ENCODE data around the gene PLEKHM2. TPM values are rescaled to one million over a fixed set of nuclear protein-coding genes. Genes with fewer than 3 reads are reported as not detected.

PLEKHM2 gene
- total RNA-seq, 2 experiments from 2014 or later, result 27.5 to 45.7 TPM

- H2AFZ ChIP-seq (ENCODE audit: low read length), result no peak overlapping the region
- no peak overlapping the region for H3K27ac ChIP-seq (ENCODE audit: low read depth, low read length, poor library complexity, severe bottlenecking)
- no peaks in the 10 kb centered on the region for H3K9me3 ChIP-seq (ENCODE audit: low read length)
- no peak for DNase-seq (ENCODE audit: low spot score)
- H3K4me2 ChIP-seq (ENCODE audit: low read length), result no peak overlapping the region
- H3K9me2 ChIP-seq (ENCODE audit: insufficient read depth, low read length), result no peaks in the 10 kb centered on the region
- H4K20me1 ChIP-seq (ENCODE audit: insufficient read depth, low read length), result no peaks in the 10 kb centered on the region
- TF ChIP-seq EZH2phosphoT487 (IDR thresholded peaks at IDR 0.05; ENCODE audit: borderline replicate concordance, low read depth, low read length) (no peak), CTCF (conservative IDR thresholded peaks at IDR 0.05; ENCODE audit: low read length) (no peak)
- H3K79me2 ChIP-seq (ENCODE audit: insufficient read depth, low read depth, low read length), result no peaks in the 10 kb centered on the region
- ChIA-PET POLR2A (no interaction called here), CTCF (ENCODE audit: unreplicated experiment) (no interaction called here)
- no TSS peak for BruUV-seq (replicated peaks)
- H3K36me3 ChIP-seq (ENCODE audit: insufficient read depth, low read length), result no peaks in the 10 kb centered on the region
- intact Hi-C loops (cut with micrococcal nuclease; ENCODE audit: unreplicated experiment), result no loop called here
- no peaks in the 10 kb centered on the region for H3K4me1 ChIP-seq (ENCODE audit: insufficient read depth, low read length, poor library complexity, severe bottlenecking)
- H3K4me3 ChIP-seq (ENCODE audit: low read depth, low read length, poor library complexity, severe bottlenecking), result no peak overlapping the region
Measured at GRCh38 chr1:15757575-15758342, 73.6 kb downstream of the PLEKHM2 start.

GRCh38 chr1:15758343-15758931, 74.3 kb downstream of the PLEKHM2 start, which contains the start of gene FBLIM1:
FBLIM1 (plus strand) TSS chr1:15758795; CDS start chr1:15764984, 6,189 bp downstream.
- ChIA-PET POLR2A (no interaction called here), CTCF (ENCODE audit: unreplicated experiment) (no interaction called here)
- no peaks in the 10 kb centered on the region for H3K4me1 ChIP-seq (ENCODE audit: insufficient read depth, low read length, poor library complexity, severe bottlenecking)
- H3K36me3 ChIP-seq (ENCODE audit: insufficient read depth, low read length), result no peaks in the 10 kb centered on the region
- no peak within 1 kb of the TSS for H3K27ac ChIP-seq (ENCODE audit: low read depth, low read length, poor library complexity, severe bottlenecking)
- no peak within 1 kb of the TSS for H2AFZ ChIP-seq (ENCODE audit: low read length)
- no TSS peak for BruUV-seq (replicated peaks)
- H3K9me3 ChIP-seq (ENCODE audit: low read length), result no peaks in the 10 kb centered on the region
- TF ChIP-seq EZH2phosphoT487 (IDR thresholded peaks at IDR 0.05; ENCODE audit: borderline replicate concordance, low read depth, low read length), result no peak
- TF ChIP-seq CTCF (conservative IDR thresholded peaks at IDR 0.05; ENCODE audit: low read length), result no peak
- no peaks in the 10 kb centered on the region for H3K79me2 ChIP-seq (ENCODE audit: insufficient read depth, low read depth, low read length)
- intact Hi-C loops (cut with micrococcal nuclease; ENCODE audit: unreplicated experiment), result no loop called here
- no peak within 1 kb of the TSS for H3K4me2 ChIP-seq (ENCODE audit: low read length)
- no peak within 1 kb of the TSS for H3K4me3 ChIP-seq (ENCODE audit: low read depth, low read length, poor library complexity, severe bottlenecking)
- DNase-seq (ENCODE audit: low spot score), result no peak
- H4K20me1 ChIP-seq (ENCODE audit: insufficient read depth, low read length), result no peaks in the 10 kb centered on the region
- H3K9me2 ChIP-seq (ENCODE audit: insufficient read depth, low read length), result no peaks in the 10 kb centered on the region

All from OCI-LY7 (cell line).